Thoracic aorta (tissue), 2 donors: Measurements from ENCODE around the gene SLFN5. TPM values are rescaled to one million over a fixed set of nuclear protein-coding genes. Genes with fewer than 3 reads are reported as not detected.

Experiments used
- ATAC-seq: fragments of 150-250 bp; one replicate; pipeline ENCODE4 v1.8.0; 2017; ENCODE audit warnings: low read depth; ENCODE audit not compliant: insufficient number of reproducible peaks, low FRiP score
- DNase-seq: peaks from one replicate; pipeline ENCODE4 v3.0.0-alpha.2; 2020; ENCODE audit warnings: low spot score
- H3K27ac ChIP-seq, 2 donors: fragments of 200-600 bp; sonication (generic); 1 replicate in 1 of 2; 2 replicates in 1 of 2; pipeline ENCODE4 v1.5.1; 2016; ENCODE audit warnings: mild to moderate bottlenecking in 2 of 2, moderate library complexity in 2 of 2
- H3K27me3 ChIP-seq: fragments of 200-600 bp; sonication (generic); replicated peaks from 2 replicates; pipeline ENCODE4 v1.6.0; 2016; ENCODE audit warnings: mild to moderate bottlenecking; ENCODE audit not compliant: insufficient read depth
- H3K36me3 ChIP-seq: fragments of 200-600 bp; sonication (generic); one replicate; pipeline ENCODE4 v1.5.1; 2016
- H3K4me1 ChIP-seq, 2 donors: fragments of 200-600 bp; sonication (generic); 1 replicate in 1 of 2; 2 replicates in 1 of 2; pipeline versions ENCODE4 v1.5.1 to v1.6.0; 2016; ENCODE audit warnings: low read depth in 2 of 2, mild to moderate bottlenecking in 1 of 2; ENCODE audit not compliant: control insufficient read depth in 1 of 2
- H3K4me3 ChIP-seq: fragments of 200-600 bp; sonication (generic); 2 replicates; pipeline ENCODE4 v1.5.1; 2016; ENCODE audit warnings: mild to moderate bottlenecking
- H3K9me3 ChIP-seq: fragments of 200-600 bp; sonication (generic); 2 replicates; pipeline ENCODE4 v1.5.1; 2016
- total RNA-seq, 2 donors: library from RNA; depleted of rRNA; stranded (reverse); fragments of >200 nt; gene quantifications; one replicate each; pipeline versions ENCODE4 v1.1.0 to v1.2.3, GENCODE V29; 2016
- TF ChIP-seq, protein P1 (sequence below): fragments of 200-600 bp; sonication (generic); IDR thresholded peaks from one replicate; pipeline ENCODE4 v1.5.1; 2019; ENCODE audit warnings: antibody characterized with exemption

SLFN5 gene
- total RNA-seq, 2 donors from 2014 or later, result 19.0 to 23.8 TPM

- H3K4me1 ChIP-seq, result peaks cover 11 to 26% of the 10 kb centered on the region in 2 donors
- no peaks in the 10 kb centered on the region for H3K9me3 ChIP-seq
- H3K27me3 ChIP-seq, result no peaks in the 10 kb centered on the region
- H3K36me3 ChIP-seq, result no peaks in the 10 kb centered on the region
- no peak for ATAC-seq
- H3K4me3 ChIP-seq, result peak overlapping the region; percentile 69
- peak overlapping the region in 1 of 2 donors; percentile 40 for H3K27ac ChIP-seq
- TF ChIP-seq, protein P1, sequence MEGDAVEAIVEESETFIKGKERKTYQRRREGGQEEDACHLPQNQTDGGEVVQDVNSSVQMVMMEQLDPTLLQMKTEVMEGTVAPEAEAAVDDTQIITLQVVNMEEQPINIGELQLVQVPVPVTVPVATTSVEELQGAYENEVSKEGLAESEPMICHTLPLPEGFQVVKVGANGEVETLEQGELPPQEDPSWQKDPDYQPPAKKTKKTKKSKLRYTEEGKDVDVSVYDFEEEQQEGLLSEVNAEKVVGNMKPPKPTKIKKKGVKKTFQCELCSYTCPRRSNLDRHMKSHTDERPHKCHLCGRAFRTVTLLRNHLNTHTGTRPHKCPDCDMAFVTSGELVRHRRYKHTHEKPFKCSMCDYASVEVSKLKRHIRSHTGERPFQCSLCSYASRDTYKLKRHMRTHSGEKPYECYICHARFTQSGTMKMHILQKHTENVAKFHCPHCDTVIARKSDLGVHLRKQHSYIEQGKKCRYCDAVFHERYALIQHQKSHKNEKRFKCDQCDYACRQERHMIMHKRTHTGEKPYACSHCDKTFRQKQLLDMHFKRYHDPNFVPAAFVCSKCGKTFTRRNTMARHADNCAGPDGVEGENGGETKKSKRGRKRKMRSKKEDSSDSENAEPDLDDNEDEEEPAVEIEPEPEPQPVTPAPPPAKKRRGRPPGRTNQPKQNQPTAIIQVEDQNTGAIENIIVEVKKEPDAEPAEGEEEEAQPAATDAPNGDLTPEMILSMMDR, result no peak
- DNase-seq, result no peak
These were observed 71.1 kb downstream of the SLFN5 start for GRCh38 chr17:35313875-35314409.

DNA sequence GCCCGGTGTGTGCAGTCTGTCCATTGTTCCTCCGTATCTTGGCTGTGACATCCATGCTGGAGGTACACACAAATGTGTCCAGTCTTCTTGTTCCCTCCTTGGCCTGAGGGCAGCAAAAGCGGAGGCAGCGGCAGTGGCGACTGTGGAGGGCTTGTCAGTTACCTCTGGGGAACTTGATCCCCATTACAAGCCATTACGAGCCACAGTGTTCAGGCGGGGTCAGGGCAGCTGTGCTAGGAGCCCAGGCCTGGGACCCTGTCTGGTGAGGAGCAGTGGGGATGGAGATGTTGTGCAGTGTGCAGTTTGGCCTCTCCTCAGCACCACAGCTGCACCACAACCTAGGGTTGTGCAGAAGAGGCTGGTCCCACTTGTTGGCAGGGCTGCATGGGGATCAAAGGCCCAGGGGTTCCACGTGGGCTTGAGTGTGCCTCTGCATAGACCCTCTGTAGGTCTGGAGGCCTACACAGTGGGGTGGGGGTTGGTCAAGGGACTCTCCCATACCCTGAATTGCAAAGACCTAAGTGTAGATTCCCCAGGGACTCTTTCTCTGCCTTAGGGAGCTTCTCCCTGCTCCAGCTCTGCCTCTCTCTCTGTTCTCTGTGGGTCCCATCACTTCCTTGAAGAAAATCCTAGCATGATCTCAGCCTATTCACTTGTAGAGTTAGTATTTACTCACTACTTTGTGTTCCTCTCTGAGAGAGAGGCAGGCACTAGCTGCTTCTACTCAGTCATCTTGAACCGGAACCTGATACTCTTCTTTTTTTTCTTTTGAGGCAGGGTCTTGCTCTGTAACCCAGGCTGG lies 71.7 kb downstream of the SLFN5 start:
- Histone ChIP-seq H3K27me3 (no peaks in the 10 kb centered on the region), H3K27ac (peak overlapping the region in 1 of 2 donors; percentile 40), H3K9me3 (no peaks in the 10 kb centered on the region), H3K4me1 (peaks cover 11 to 26% of the 10 kb centered on the region in 2 donors), H3K36me3 (no peaks in the 10 kb centered on the region), H3K4me3 (peak overlapping the region; percentile 69)
- DNase-seq, result no peak
- TF ChIP-seq, protein P1, result no peak
- ATAC-seq, result no peak

DNA sequence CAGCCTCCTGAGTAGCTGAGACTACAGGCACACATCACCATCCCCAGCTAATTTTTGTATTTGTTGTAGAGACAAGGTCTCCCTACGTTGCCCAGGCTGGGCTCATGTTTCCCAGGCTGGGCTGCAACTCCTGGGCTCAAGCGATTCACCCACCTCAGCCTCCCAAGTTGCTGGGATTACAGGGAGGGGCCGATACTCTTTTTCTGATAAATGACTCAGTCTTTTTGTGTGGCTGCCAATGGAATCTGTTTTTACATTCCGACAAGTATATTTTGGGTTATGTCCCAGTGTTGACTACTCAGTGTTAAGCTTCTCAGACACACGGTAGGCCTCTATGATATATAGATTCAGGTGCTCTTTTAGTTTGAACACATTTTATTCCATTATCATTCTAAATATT lies 72.4 kb downstream of the SLFN5 start:
- ATAC-seq (no peak), DNase-seq (no peak)
- TF ChIP-seq, protein P1, result no peak
- Histone ChIP-seq H3K4me1 (peaks cover 11 to 26% of the 10 kb centered on the region in 2 donors), H3K4me3 (no peak overlapping the region), H3K36me3 (no peaks in the 10 kb centered on the region), H3K27ac (peak overlapping the region in 1 of 2 donors; percentile 40), H3K9me3 (no peaks in the 10 kb centered on the region), H3K27me3 (no peaks in the 10 kb centered on the region)

GRCh38 chr17:35315971-35316370 lies 73.1 kb downstream of the SLFN5 start:
- Histone ChIP-seq H3K4me1 (peaks cover 11 to 26% of the 10 kb centered on the region in 2 donors), H3K27me3 (no peaks in the 10 kb centered on the region), H3K27ac (no peak overlapping the region), H3K9me3 (no peaks in the 10 kb centered on the region), H3K4me3 (no peak overlapping the region), H3K36me3 (no peaks in the 10 kb centered on the region)
- no peak for ATAC-seq
- TF ChIP-seq, protein P1, result no peak
- DNase-seq, result no peak

- Histone ChIP-seq H3K9me3 (no peaks in the 10 kb centered on the region), H3K4me1 (no peaks in the 10 kb centered on the region), H3K27me3 (no peaks in the 10 kb centered on the region), H3K27ac (no peak overlapping the region), H3K36me3 (no peaks in the 10 kb centered on the region), H3K4me3 (no peak overlapping the region)
- DNase-seq, result no peak
- ATAC-seq, result no peak
- TF ChIP-seq, protein P1, result no peak
These were observed 79.9 kb downstream of the SLFN5 start for GRCh38 chr17:35322749-35323148.

Other genes with a start within 250 kb of the SLFN5 start
- gene RFFL, start 179.4 kb upstream of the SLFN5 start, total RNA-seq, result 10 to 100 TPM; 22.0 to 30.9 TPM
- 10 to 100 TPM in 1 of 2 donors, 1 to 10 TPM in 1; 6.5 to 25.1 TPM for gene RAD51D, start 123.2 kb upstream of the SLFN5 start, total RNA-seq
- not detected for gene FNDC8, start 121.5 kb upstream of the SLFN5 start, total RNA-seq
- 10 to 100 TPM in 1 of 2 donors, 1 to 10 TPM in 1; 8.1 to 10.7 TPM for gene NLE1, start 100.8 kb upstream of the SLFN5 start, total RNA-seq
- not detected for gene UNC45B, start 95.3 kb upstream of the SLFN5 start, total RNA-seq
- not detected for gene SLC35G3, start 48.7 kb upstream of the SLFN5 start, total RNA-seq
- gene SLFN11, start 130.5 kb downstream of the SLFN5 start, total RNA-seq, result 10 to 100 TPM; 53.5 to 87.1 TPM
- 10 to 100 TPM; 10.4 to 25.3 TPM for gene SLFN12, start 189.4 kb downstream of the SLFN5 start, total RNA-seq
- 10 to 100 TPM; 10.7 to 28.9 TPM for gene SLFN13, start 205.7 kb downstream of the SLFN5 start, total RNA-seq